HepG2 (cell line): ENCODE measurements around the gene WDR59. TPM values are rescaled to one million over a fixed set of nuclear protein-coding genes. Genes with fewer than 3 reads are reported as not detected.

ENCODE experiments used
- ATAC-seq: fragments of 200-7000 bp; cut with Tn5 transposase; 3 replicates; pipeline ENCODE4 v1.9.1; 2020; ENCODE audit warnings: mild to moderate bottlenecking, moderate library complexity
- BruUV-seq: library from RNA; stranded (reverse); fragments of 400-500 nt; replicated peaks from 2 replicates; lab custom pipeline; 2021; lab: Mats Ljungman, UMichigan
- CTCF ChIA-PET: fragments of 300-600 bp; formaldehyde crosslinking; extraction: SDS; loops from one replicate; lab custom pipeline; 2021; ENCODE audit warnings: low total read pairs, inconsistent platforms, low intra/inter-chr PET ratio; lab: Yijun Ruan, JAX
- POLR2A ChIA-PET: fragments of 350-600 bp; sonication (Branson Sonifier 250); formaldehyde crosslinking; loops from one replicate; lab custom pipeline; 2020; ENCODE audit warnings: antibody characterized with exemption, inconsistent platforms; lab: Yijun Ruan, JAX
- DNase-seq: peaks from one replicate; pipeline ENCODE4 v3.0.0-alpha.2; 2015; ENCODE audit warnings: low spot score
- FAIRE-seq: peaks from 3 replicates; lab custom pipeline; 2011; peaks lifted over from hg19 to GRCh38; lab: Jason Lieb, UNC
- H2AFZ ChIP-seq: one replicate; pipeline ENCODE4 v1.6.1; 2011; ENCODE audit warnings: low read length, inconsistent platforms
- H3K27ac ChIP-seq: fragments of 300-600 bp; 3 replicates; pipeline ENCODE4 v1.8.0; 2011; ENCODE audit warnings: mixed run types, mild to moderate bottlenecking, mixed read lengths, low read length, inconsistent platforms; ENCODE audit not compliant: insufficient read depth; ENCODE audit errors: extremely low read length
- H3K27me3 ChIP-seq, 2 experiments: fragments of 200-600 bp in 1 of 2; 2 replicates in 1 of 2; 3 replicates in 1 of 2; pipeline versions ENCODE4 v1.6.0 to v1.8.0; 2011; ENCODE audit warnings: low read length in 2 of 2, mild to moderate bottlenecking in 2 of 2, moderate library complexity in 2 of 2, inconsistent platforms in 1 of 2; ENCODE audit not compliant: insufficient read depth in 2 of 2, control insufficient read depth in 1 of 2
- H3K36me3 ChIP-seq, 2 experiments: fragments of 200-600 bp in 1 of 2; replicated peaks in 1 of 2; 2 replicates in 1 of 2; 3 replicates in 1 of 2; pipeline versions ENCODE4 v1.5.1 to v1.8.0; 2011; ENCODE audit warnings: low read length in 2 of 2, inconsistent platforms in 1 of 2; ENCODE audit not compliant: insufficient read depth in 2 of 2, control insufficient read depth in 1 of 2
- H3K4me1 ChIP-seq: 2 replicates; pipeline ENCODE4 v1.5.1; 2012; ENCODE audit warnings: low read length, inconsistent platforms; ENCODE audit not compliant: insufficient read depth
- H3K4me2 ChIP-seq: 2 replicates; pipeline ENCODE4 v1.6.0; 2011; ENCODE audit warnings: low read depth, low read length, inconsistent platforms
- H3K4me3 ChIP-seq, 3 experiments: fragments of 200-600 bp in 1 of 3; sonication (generic), shearing (Covaris generic) in 1 of 3; replicated peaks in 1 of 3; 2 replicates each; pipeline ENCODE4 v1.5.1; 2011 to 2016; ENCODE audit warnings: low read length in 3 of 3, inconsistent platforms in 2 of 3, low read depth in 2 of 3, mild to moderate bottlenecking in 2 of 3, control low read depth in 1 of 3, mixed read lengths in 1 of 3; ENCODE audit not compliant: insufficient read depth in 1 of 3
- H3K79me2 ChIP-seq: one replicate; pipeline ENCODE4 v1.6.1; 2011; ENCODE audit warnings: low read length, inconsistent platforms; ENCODE audit not compliant: insufficient read depth
- H3K9ac ChIP-seq: 2 replicates; pipeline ENCODE4 v1.6.0; 2011; ENCODE audit warnings: mild to moderate bottlenecking, low read depth, low read length, inconsistent platforms; ENCODE audit not compliant: insufficient read depth
- H3K9me3 ChIP-seq: 2 replicates; pipeline ENCODE4 v1.5.1; 2012; ENCODE audit warnings: mild to moderate bottlenecking, low read length
- H4K20me1 ChIP-seq: 2 replicates; pipeline ENCODE4 v1.6.0; 2011; ENCODE audit warnings: inconsistent platforms, mild to moderate bottlenecking, low read length, moderate library complexity; ENCODE audit not compliant: insufficient read depth
- FOXC1 ChIP-seq: sonication (generic); formaldehyde crosslinking; IDR thresholded peaks from 2 replicates; pipeline ENCODE4 v1.8.0; 2022; ENCODE audit warnings: mild to moderate bottlenecking, missing genetic modification reagents, borderline replicate concordance
- NAIF1 ChIP-seq: sonication (generic); formaldehyde crosslinking; IDR thresholded peaks from 2 replicates; pipeline ENCODE4 v1.5.0; 2020; ENCODE audit warnings: mild to moderate bottlenecking, missing genetic modification reagents, borderline replicate concordance
- SMARCC2 ChIP-seq: fragments of 450-650 bp; IDR thresholded peaks from 2 replicates; pipeline ENCODE4 v1.6.1; 2017; ENCODE audit warnings: antibody characterized with exemption, mild to moderate bottlenecking
- TRIM22 ChIP-seq: fragments of 450-650 bp; IDR thresholded peaks from 2 replicates; pipeline ENCODE4 v1.6.1; 2017
- ZBTB33 ChIP-seq: sonication (generic); formaldehyde crosslinking; IDR thresholded peaks from 2 replicates; pipeline ENCODE4 v1.4.0; 2020; ENCODE audit warnings: missing genetic modification reagents
- ZFAT ChIP-seq: sonication (generic); formaldehyde crosslinking; conservative IDR thresholded peaks from 2 replicates; pipeline ENCODE4 v1.8.1; 2023; ENCODE audit warnings: missing genetic modification reagents, inconsistent platforms
- ZNF121 ChIP-seq: sonication (generic); formaldehyde crosslinking; IDR thresholded peaks from 2 replicates; pipeline ENCODE4 v1.5.0; 2020; ENCODE audit warnings: mild to moderate bottlenecking, missing genetic modification reagents
- WGBS: methylation state at CpG from one replicate; pipeline ENCODE4 v1.1.6; 2017; ENCODE audit warnings: low lambda C conversion rate; 5-methylcytosine and 5-hydroxymethylcytosine counted together
- in situ Hi-C: cut with HindIII; loops from 2 replicates; pipeline ENCODE4 v1.10.0; 2017; ENCODE audit warnings: low pct_unique_long_range_greater_than_20kb; ENCODE audit not compliant: extremely low pct_ligation_motif_present
- intact Hi-C: fragments of 100-400 bp; cut with micrococcal nuclease; formaldehyde crosslinking; loops from one replicate; pipeline ENCODE4 v1.10.0; 2022; ENCODE audit not compliant: unreplicated experiment
- polyA plus RNA-seq, 8 experiments: library from polyadenylated mRNA; depleted of rRNA in 3 of 8; stranded (reverse) in 7 of 8; unstranded in 1 of 8; fragments of >200 nt; fragmentation: Illumina TruSeq in 4 of 8; extraction: Trizol in 4 of 8; gene quantifications; 2 replicates each; pipeline versions ENCODE4 v1.2.1 to v1.2.3, GENCODE V29; 2011 to 2016; ENCODE audit warnings: low read depth in 4 of 8, missing spikeins in 1 of 8, mixed read lengths in 1 of 8; ENCODE audit not compliant: insufficient read depth in 1 of 8
- total RNA-seq, 5 experiments: library from RNA; depleted of rRNA; stranded (reverse); fragments of >200 nt; fragmentation: Illumina TruSeq; extraction: Trizol; gene quantifications; 2 replicates each; pipeline ENCODE4 v1.2.3, GENCODE V29; 2016; ENCODE audit warnings: low read depth in 1 of 5

Gene WDR59
- total and polyA plus RNA-seq, 2 of the 13 experiments (the other 11 are each of a cell fraction or from before 2014, with no cell fraction given), result 65.2 to 306 TPM

GRCh38 chr16:75004460-75004859 is 19.5 kb upstream of the WDR59 start:
- no peak overlapping the region for H2AFZ ChIP-seq
- H3K4me3 ChIP-seq, result no peak overlapping the region
- peaks cover 100% of the 10 kb centered on the region for H3K79me2 ChIP-seq
- ATAC-seq, result no peak
- FAIRE-seq, result no peak
- DNase-seq, result no peak
- H3K9me3 ChIP-seq, result no peaks in the 10 kb centered on the region
- no peaks in the 10 kb centered on the region; a peak in 1 of 5 replicates for H3K27me3 ChIP-seq
- 96% methylated on average over 3 of the region's 3 CpGs for WGBS
- H3K4me1 ChIP-seq, result peaks cover 52% of the 10 kb centered on the region
- H3K4me2 ChIP-seq, result no peak overlapping the region
- H3K36me3 ChIP-seq, result peaks cover 5 to 10% of the 10 kb centered on the region in 2 experiments
- in situ Hi-C loops (no loop called here), intact Hi-C loops (no loop called here)
- peaks cover 80% of the 10 kb centered on the region for H4K20me1 ChIP-seq
- no peak overlapping the region for H3K27ac ChIP-seq
- no peak for TF ChIP-seq ZBTB33 (CRISPR knock-in tag)
- TF ChIP-seq FOXC1 (CRISPR knock-in tag), result no peak
- peak; percentile 87 for TF ChIP-seq ZNF121 (CRISPR knock-in tag)
- H3K9ac ChIP-seq, result no peak overlapping the region
- CTCF ChIA-PET, result no interaction called here
- no TSS peak for BruUV-seq
- POLR2A ChIA-PET, result interaction anchor here (1.4 kb wide), 1 partner anchor 12 kb away, joined by 9 read pairs; no protein-coding TSS in a partner anchor

GRCh38 chr16:75003931-75004330 is 19.0 kb upstream of the WDR59 start:
- CTCF ChIA-PET, result no interaction called here
- no peak for ATAC-seq

More at GRCh38 chr16:75003931-75004330, 19.0 kb upstream of the WDR59 start:
- TF ChIP-seq ZFAT (CRISPR knock-in tag) (no peak), TRIM22 (no peak), SMARCC2 (no peak), NAIF1 (CRISPR knock-in tag) (no peak)
- POLR2A ChIA-PET, result interaction anchor here (3.3 kb wide), 1 partner anchor 11 kb away, joined by 14 read pairs; no protein-coding TSS in a partner anchor
- FAIRE-seq (no peak), DNase-seq (no peak)
- Histone ChIP-seq H3K79me2 (peaks cover 97% of the 10 kb centered on the region), H3K4me1 (peaks cover 52% of the 10 kb centered on the region), H4K20me1 (peaks cover 80% of the 10 kb centered on the region), H3K27ac (no peak overlapping the region), H3K4me2 (no peak overlapping the region), H3K27me3 (no peaks in the 10 kb centered on the region; a peak in 1 of 5 replicates), H2AFZ (no peak overlapping the region), H3K9me3 (no peaks in the 10 kb centered on the region), H3K9ac (no peak overlapping the region), H3K36me3 (peaks cover 5 to 10% of the 10 kb centered on the region in 2 experiments), H3K4me3 (no peak overlapping the region)
- WGBS, result over 99% methylated on average over 5 of the region's 5 CpGs
- intact Hi-C loops, result no loop called here
- BruUV-seq, result no TSS peak
- in situ Hi-C loops, result no loop called here
